SK-N-SH (cell line): ENCODE measurements around the gene SEMA3F. TPM values are rescaled to one million over a fixed set of nuclear protein-coding genes. Genes with fewer than 3 reads are reported as not detected.

Experiments used
- CTCF ChIA-PET: fragments of 300-600, 350-600 bp; formaldehyde crosslinking; extraction: SDS; loops from one replicate; lab custom pipeline; 2021; lab: Yijun Ruan, JAX
- POLR2A ChIA-PET: fragments of 350-600 bp; sonication (Branson Sonifier 250); formaldehyde crosslinking; extraction: SDS; loops from one replicate; lab custom pipeline; 2020; ENCODE audit warnings: antibody characterized with exemption, inconsistent platforms; lab: Yijun Ruan, JAX
- DNase-seq: peaks from one replicate; pipeline ENCODE4 v3.0.0; 2012
- H2AFZ ChIP-seq: fragments of 200-600 bp; sonication (generic); 2 replicates; pipeline ENCODE4 v1.8.1; 2016; ENCODE audit warnings: antibody characterized with exemption, mild to moderate bottlenecking, low read depth
- H3F3A ChIP-seq: fragments of 200-600 bp; sonication (generic); replicated peaks from 2 replicates; pipeline ENCODE3; 2016; ENCODE audit warnings: antibody characterized with exemption, mild to moderate bottlenecking; ENCODE audit not compliant: insufficient read depth
- H3K27ac ChIP-seq, 2 experiments: fragments of 200-500 bp in 1 of 2; fragments of 200-600 bp in 1 of 2; sonication (Bioruptor generic) in 1 of 2; sonication (generic), shearing (Covaris generic) in 1 of 2; 2 replicates each; pipeline versions ENCODE4 v1.5.1 to v1.6.1; 2014 to 2016; ENCODE audit warnings: low read depth in 2 of 2, inconsistent platforms in 1 of 2, low read length in 1 of 2, mild to moderate bottlenecking in 1 of 2, mixed read lengths in 1 of 2
- H3K27me3 ChIP-seq: fragments of 200-600 bp; sonication (generic), shearing (Covaris generic); 2 replicates; pipeline ENCODE4 v1.6.1; 2016; ENCODE audit warnings: mixed run types; ENCODE audit not compliant: insufficient read depth
- H3K36me3 ChIP-seq, 2 experiments: fragments of 200-500 bp in 1 of 2; fragments of 200-600 bp in 1 of 2; sonication (Bioruptor generic) in 1 of 2; sonication (generic) in 1 of 2; replicated peaks in 1 of 2; 2 replicates each; pipeline versions ENCODE3 to v1.5.1; 2014 to 2016; ENCODE audit warnings: low read length in 1 of 2, mild to moderate bottlenecking in 1 of 2; ENCODE audit not compliant: insufficient read depth in 2 of 2, control insufficient read depth in 1 of 2
- H3K4me1 ChIP-seq, 2 experiments: fragments of 200-500 bp in 1 of 2; fragments of 200-600 bp in 1 of 2; sonication (Bioruptor generic) in 1 of 2; sonication (generic), shearing (Covaris generic) in 1 of 2; 2 replicates each; pipeline versions ENCODE4 v1.5.1 to v1.6.1; 2014 to 2016; ENCODE audit warnings: low read depth in 1 of 2, low read length in 1 of 2, mixed run types in 1 of 2; ENCODE audit not compliant: insufficient read depth in 2 of 2, control insufficient read depth in 1 of 2
- H3K4me2 ChIP-seq: fragments of 200-600 bp; sonication (generic), shearing (Covaris generic); 2 replicates; pipeline ENCODE4 v1.6.1; 2017; ENCODE audit warnings: mixed run types
- H3K4me3 ChIP-seq, 2 experiments: fragments of 200-500 bp in 1 of 2; fragments of 200-600 bp in 1 of 2; sonication (Bioruptor generic) in 1 of 2; sonication (generic), shearing (Covaris generic) in 1 of 2; 2 replicates each; pipeline versions ENCODE4 v1.5.1 to v1.8.1; 2014 to 2016; ENCODE audit warnings: low read depth in 2 of 2, inconsistent platforms in 1 of 2, low read length in 1 of 2, mild to moderate bottlenecking in 1 of 2, mixed read lengths in 1 of 2, moderate library complexity in 1 of 2
- H3K79me2 ChIP-seq: fragments of 200-600 bp; sonication (generic); 2 replicates; pipeline ENCODE4 v1.8.1; 2017; ENCODE audit warnings: mild to moderate bottlenecking; ENCODE audit not compliant: insufficient read depth
- H3K9ac ChIP-seq: fragments of 200-600 bp; sonication (generic); 2 replicates; pipeline ENCODE4 v1.6.1; 2017; ENCODE audit warnings: mixed run types
- H3K9me2 ChIP-seq: fragments of 200-600 bp; sonication (generic); 2 replicates; pipeline ENCODE4 v1.6.1; 2017; ENCODE audit warnings: mixed run types
- H3K9me3 ChIP-seq: fragments of 200-600 bp; sonication (generic); 2 replicates; pipeline ENCODE4 v1.6.1; 2017; ENCODE audit warnings: mixed run types, mild to moderate bottlenecking, moderate library complexity
- H4K20me1 ChIP-seq: fragments of 200-600 bp; sonication (generic); 2 replicates; pipeline ENCODE4 v1.6.1; 2017; ENCODE audit warnings: mild to moderate bottlenecking, mixed run types; ENCODE audit not compliant: insufficient read depth
- CHD2 ChIP-seq: fragments of 150-350 bp; IDR thresholded peaks from 2 replicates; pipeline ENCODE4 v1.6.1; 2018; ENCODE audit warnings: low read length; ENCODE audit not compliant: partially characterized antibody
- ELF1 ChIP-seq: IDR thresholded peaks from 2 replicates; pipeline ENCODE4 v1.4.0; 2012
- EZH2phosphoT487 ChIP-seq: fragments of 200-600 bp; sonication (generic); IDR thresholded peaks from 2 replicates; pipeline ENCODE4 v1.6.1; 2017; ENCODE audit warnings: low read depth, mixed run types, mild to moderate bottlenecking, antibody characterized with exemption, moderate library complexity, borderline replicate concordance
- JUND ChIP-seq: IDR thresholded peaks from 2 replicates; pipeline ENCODE4 v1.4.0; 2012
- MEF2A ChIP-seq: IDR thresholded peaks from 2 replicates; pipeline ENCODE4 v1.4.0; 2012; ENCODE audit warnings: low read depth, borderline replicate concordance
- POLR2AphosphoS5 ChIP-seq: IDR thresholded peaks from 2 replicates; pipeline ENCODE4 v1.6.1; 2012; ENCODE audit warnings: low read depth, low read length
- SIN3A ChIP-seq: IDR thresholded peaks from 2 replicates; pipeline ENCODE4 v1.6.1; 2012; ENCODE audit warnings: low read depth, mild to moderate bottlenecking, low read length, moderate library complexity, borderline replicate concordance
- TAF1 ChIP-seq: IDR thresholded peaks from 2 replicates; pipeline ENCODE4 v1.6.1; 2012; ENCODE audit warnings: low read depth, mild to moderate bottlenecking, low read length, moderate library complexity, borderline replicate concordance
- YY1 ChIP-seq: IDR thresholded peaks from 2 replicates; pipeline ENCODE4 v1.4.0; 2012; ENCODE audit warnings: low read depth, mild to moderate bottlenecking
- WGBS: methylation state at CpG from one replicate; pipeline ENCODE4 v1.1.6; 2017; ENCODE audit warnings: low lambda C conversion rate; 5-methylcytosine and 5-hydroxymethylcytosine counted together
- polyA plus RNA-seq, 3 experiments: library from polyadenylated mRNA; depleted of rRNA; stranded (reverse); fragments of >200 nt; gene quantifications; 2 replicates each; pipeline ENCODE4 v1.2.3, GENCODE V29; 2012
- TF ChIP-seq, protein P1 (sequence below): IDR thresholded peaks from 2 replicates; pipeline ENCODE4 v1.4.0; 2012; ENCODE audit warnings: low read depth
- TF ChIP-seq, protein P2 (sequence below): IDR thresholded peaks from 2 replicates; pipeline ENCODE4; 2012

Gene SEMA3F
- polyA plus RNA-seq, 1 of the 3 experiments (the other 2 are of a cell fraction), result 30.4 TPM

DNA sequence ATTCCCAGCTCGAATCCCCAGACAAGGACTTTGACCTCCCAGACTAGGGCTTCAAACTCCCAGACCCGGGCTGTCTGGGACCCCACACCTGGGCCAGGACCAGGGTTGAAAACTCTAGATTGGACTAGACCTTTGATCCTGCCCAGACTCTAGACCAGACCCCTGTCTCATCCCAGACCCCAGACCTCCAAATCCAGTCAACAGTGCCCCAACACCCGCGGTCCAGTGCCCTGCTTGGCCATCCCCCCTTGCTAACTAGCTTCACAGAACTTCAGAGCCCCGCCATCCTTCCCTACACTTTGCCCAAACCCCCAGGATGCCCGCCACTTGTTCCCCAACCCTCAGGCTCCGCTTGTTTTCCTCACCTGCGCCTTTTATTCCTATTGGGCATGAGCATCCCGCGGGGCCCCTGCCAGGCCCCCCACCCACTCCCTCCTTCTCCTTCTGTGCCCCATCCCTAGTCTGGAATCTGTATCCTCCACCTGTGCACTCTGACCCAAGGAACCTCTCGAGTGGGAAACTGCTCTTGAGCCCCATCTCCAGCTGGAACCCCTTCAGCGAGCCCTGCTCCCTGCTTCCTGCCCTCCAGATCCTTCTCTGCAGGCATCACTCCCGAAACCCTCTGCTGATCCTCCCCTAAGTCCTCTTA lies 81.5 kb downstream of the SEMA3F start:
- Histone ChIP-seq H3K36me3 (peaks cover 0 to 11% of the 10 kb centered on the region in 2 experiments), H3K27ac (peak overlapping the region; percentile 60 to 90), H4K20me1 (peaks cover 38% of the 10 kb centered on the region), H3K27me3 (no peaks in the 10 kb centered on the region), H3K9me2 (no peaks in the 10 kb centered on the region), H3K4me3 (peak overlapping the region; percentile 82 to 98), H3K4me2 (peak overlapping the region; percentile 96), H3K9ac (peak overlapping the region; percentile 95), H3K79me2 (peaks cover 56% of the 10 kb centered on the region), H3K4me1 (peaks cover 8 to 18% of the 10 kb centered on the region in 2 experiments; a peak in 2 of 4 replicates), H3F3A (peaks cover 8% of the 10 kb centered on the region), H2AFZ (no peak overlapping the region), H3K9me3 (no peaks in the 10 kb centered on the region)
- TF ChIP-seq SIN3A, result no peak
- no peak for DNase-seq
- CTCF ChIA-PET, result interaction anchor here (1.6 to 61.6 kb wide), 4 partner anchors 4 to 50 kb away, joined by 8 to 1375 read pairs (median 433); partner anchors contain the start of genes GNAI2 and GNAT1
- POLR2A ChIA-PET, result interaction anchor here (1.4 to 1.6 kb wide), 2 partner anchors 9 to 10 kb away, joined by 4 read pairs; no protein-coding TSS in a partner anchor
- 5% methylated on average over 12 of the region's 13 CpGs for WGBS

DNA sequence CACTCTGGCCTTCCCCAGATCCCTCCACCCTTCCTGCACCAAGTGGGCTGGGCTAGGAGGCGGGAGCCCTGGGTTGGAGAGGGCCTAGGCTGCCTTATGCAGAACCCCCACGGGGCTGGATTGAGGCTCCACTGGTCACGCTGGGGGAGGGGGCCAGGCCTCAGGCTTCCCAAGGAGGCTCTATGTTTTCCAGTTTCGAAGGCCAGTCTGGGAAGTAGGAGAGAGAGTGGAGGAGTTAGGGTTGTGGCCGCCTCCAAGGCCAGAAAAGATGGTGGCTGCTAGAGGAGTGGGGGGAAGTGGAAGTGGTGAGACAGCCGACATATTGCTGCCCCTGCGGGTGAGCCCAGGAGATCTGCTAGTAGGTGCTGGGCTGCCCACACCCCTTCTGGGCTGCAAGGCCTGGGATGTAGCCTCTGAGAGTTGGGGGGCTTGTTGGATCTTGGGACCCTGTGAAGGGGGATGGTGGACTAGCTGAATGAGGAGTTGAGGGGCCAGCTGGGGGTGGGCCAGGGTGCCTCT lies 82.1 kb downstream of the SEMA3F start:
- H3K9me3 ChIP-seq, result no peaks in the 10 kb centered on the region
- peaks cover 12% of the 10 kb centered on the region for H3F3A ChIP-seq
- peaks cover 44% of the 10 kb centered on the region for H4K20me1 ChIP-seq
- TF ChIP-seq MEF2A (no peak), POLR2AphosphoS5 (no peak; the same call in 1 of the 2 replicates), CHD2 (peak; percentile 22), YY1 (no peak; the same call in 1 of the 2 replicates), TAF1 (peak; percentile 30), JUND (no peak), ELF1 (no peak), EZH2phosphoT487 (no peak)
- TF ChIP-seq, protein P1, sequence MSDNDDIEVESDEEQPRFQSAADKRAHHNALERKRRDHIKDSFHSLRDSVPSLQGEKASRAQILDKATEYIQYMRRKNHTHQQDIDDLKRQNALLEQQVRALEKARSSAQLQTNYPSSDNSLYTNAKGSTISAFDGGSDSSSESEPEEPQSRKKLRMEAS, result 0 out of 2 replicates have a peak, but pooled peaks have one; percentile 22
- TF ChIP-seq, protein P2, sequence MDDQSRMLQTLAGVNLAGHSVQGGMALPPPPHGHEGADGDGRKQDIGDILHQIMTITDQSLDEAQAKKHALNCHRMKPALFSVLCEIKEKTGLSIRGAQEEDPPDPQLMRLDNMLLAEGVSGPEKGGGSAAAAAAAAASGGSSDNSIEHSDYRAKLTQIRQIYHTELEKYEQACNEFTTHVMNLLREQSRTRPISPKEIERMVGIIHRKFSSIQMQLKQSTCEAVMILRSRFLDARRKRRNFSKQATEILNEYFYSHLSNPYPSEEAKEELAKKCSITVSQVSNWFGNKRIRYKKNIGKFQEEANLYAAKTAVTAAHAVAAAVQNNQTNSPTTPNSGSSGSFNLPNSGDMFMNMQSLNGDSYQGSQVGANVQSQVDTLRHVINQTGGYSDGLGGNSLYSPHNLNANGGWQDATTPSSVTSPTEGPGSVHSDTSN, result no peak
- peak overlapping the region; percentile 95 for H3K9ac ChIP-seq
- H3K79me2 ChIP-seq, result peaks cover 62% of the 10 kb centered on the region
- ChIA-PET POLR2A (no interaction called here), CTCF (interaction anchor here (19.2 to 61.6 kb wide), 3 partner anchors 5 to 51 kb away, joined by 433 to 1375 read pairs (median 433); partner anchors contain the start of genes GNAI2 and GNAT1)
- H3K4me3 ChIP-seq, result peak overlapping the region; percentile 82 to 98
- no peaks in the 10 kb centered on the region for H3K9me2 ChIP-seq
- peak; percentile 56 for DNase-seq
- 7% methylated on average over 7 of the region's 7 CpGs for WGBS
- peak overlapping the region; percentile 96 for H3K4me2 ChIP-seq
- peaks cover 0 to 11% of the 10 kb centered on the region in 2 experiments for H3K36me3 ChIP-seq
- H3K4me1 ChIP-seq, result peaks cover 8 to 18% of the 10 kb centered on the region in 2 experiments; a peak in 2 of 4 replicates
- no peaks in the 10 kb centered on the region for H3K27me3 ChIP-seq
- H3K27ac ChIP-seq, result peak overlapping the region; percentile 60 to 90
- H2AFZ ChIP-seq, result no peak overlapping the region
